ENCODE data around the gene ARID1A. TPM values are rescaled to one million over a fixed set of nuclear protein-coding genes. Genes with fewer than 3 reads are reported as not detected.

Gene ARID1A
- total and polyA plus RNA-seq, 9 of the 15 experiments (the other 6 are each of a cell fraction or from before 2014, with no cell fraction given) = 8.3 to 88.3 (median 22.5) TPM

DNA sequence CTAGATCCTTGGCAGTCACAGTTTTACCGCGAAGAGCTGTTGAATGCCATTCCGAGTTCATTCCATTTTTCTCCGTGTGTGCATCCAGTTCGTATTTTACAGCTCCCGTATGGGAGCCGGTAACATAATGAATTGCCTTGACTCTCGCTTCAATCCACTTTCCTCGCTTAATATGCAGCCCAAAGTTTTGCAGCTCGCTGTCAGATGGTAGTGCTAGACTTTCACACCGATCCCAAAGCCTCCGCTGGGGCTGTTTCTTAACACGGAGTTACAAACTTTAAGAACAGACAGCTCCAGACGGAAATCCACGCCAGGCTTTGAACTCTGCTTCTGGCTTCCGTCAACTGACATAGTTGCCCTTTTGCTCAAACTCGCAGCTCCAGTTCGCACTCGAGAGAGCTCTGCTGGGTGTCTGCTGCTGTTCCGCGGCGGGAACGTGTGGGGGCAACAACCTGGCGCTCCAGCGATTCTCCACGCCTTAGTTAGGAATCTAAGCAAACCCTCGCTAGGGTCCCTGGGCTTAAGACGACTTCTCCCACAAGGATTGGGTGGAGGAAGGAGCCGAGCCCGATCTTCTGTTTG is 3.5 kb upstream of the ARID1A start (continued):
- TF ChIP-seq, protein P1, sequence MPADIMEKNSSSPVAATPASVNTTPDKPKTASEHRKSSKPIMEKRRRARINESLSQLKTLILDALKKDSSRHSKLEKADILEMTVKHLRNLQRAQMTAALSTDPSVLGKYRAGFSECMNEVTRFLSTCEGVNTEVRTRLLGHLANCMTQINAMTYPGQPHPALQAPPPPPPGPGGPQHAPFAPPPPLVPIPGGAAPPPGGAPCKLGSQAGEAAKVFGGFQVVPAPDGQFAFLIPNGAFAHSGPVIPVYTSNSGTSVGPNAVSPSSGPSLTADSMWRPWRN (IDR thresholded peaks at IDR 0.05; ENCODE audit: low read depth) = no peak
- TF ChIP-seq BRF1 (IDR thresholded peaks at IDR 0.05; ENCODE audit: borderline replicate concordance, extremely low read depth, insufficient read length) (no peak), ZNF133 (CRISPR knock-in tag; IDR thresholded peaks at IDR 0.05) (no peak), KLF6 (CRISPR knock-in tag; IDR thresholded peaks at IDR 0.05; ENCODE audit: borderline replicate concordance) (no peak), EP400 (IDR thresholded peaks at IDR 0.05) (peak; percentile 36), MTA3 (IDR thresholded peaks at IDR 0.05; ENCODE audit: borderline replicate concordance) (peak; percentile 91; the same call in 1 of the 2 replicates), TRIM24 (IDR thresholded peaks at IDR 0.05) (peak; percentile 40 to 62; a peak in 3 of 4 replicates), HNRNPH1 (optimal IDR thresholded peaks at IDR 0.05; ENCODE audit: low read depth, low read length) (no peak)
- TF ChIP-seq, protein P2, sequence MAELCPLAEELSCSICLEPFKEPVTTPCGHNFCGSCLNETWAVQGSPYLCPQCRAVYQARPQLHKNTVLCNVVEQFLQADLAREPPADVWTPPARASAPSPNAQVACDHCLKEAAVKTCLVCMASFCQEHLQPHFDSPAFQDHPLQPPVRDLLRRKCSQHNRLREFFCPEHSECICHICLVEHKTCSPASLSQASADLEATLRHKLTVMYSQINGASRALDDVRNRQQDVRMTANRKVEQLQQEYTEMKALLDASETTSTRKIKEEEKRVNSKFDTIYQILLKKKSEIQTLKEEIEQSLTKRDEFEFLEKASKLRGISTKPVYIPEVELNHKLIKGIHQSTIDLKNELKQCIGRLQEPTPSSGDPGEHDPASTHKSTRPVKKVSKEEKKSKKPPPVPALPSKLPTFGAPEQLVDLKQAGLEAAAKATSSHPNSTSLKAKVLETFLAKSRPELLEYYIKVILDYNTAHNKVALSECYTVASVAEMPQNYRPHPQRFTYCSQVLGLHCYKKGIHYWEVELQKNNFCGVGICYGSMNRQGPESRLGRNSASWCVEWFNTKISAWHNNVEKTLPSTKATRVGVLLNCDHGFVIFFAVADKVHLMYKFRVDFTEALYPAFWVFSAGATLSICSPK (IDR thresholded peaks at IDR 0.05; ENCODE audit: borderline replicate concordance) = no peak
- TF ChIP-seq, protein P3, sequence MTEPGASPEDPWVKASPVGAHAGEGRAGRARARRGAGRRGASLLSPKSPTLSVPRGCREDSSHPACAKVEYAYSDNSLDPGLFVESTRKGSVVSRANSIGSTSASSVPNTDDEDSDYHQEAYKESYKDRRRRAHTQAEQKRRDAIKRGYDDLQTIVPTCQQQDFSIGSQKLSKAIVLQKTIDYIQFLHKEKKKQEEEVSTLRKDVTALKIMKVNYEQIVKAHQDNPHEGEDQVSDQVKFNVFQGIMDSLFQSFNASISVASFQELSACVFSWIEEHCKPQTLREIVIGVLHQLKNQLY (CRISPR knock-in tag; conservative IDR thresholded peaks at IDR 0.05) = no peak
- TF ChIP-seq, protein P4, sequence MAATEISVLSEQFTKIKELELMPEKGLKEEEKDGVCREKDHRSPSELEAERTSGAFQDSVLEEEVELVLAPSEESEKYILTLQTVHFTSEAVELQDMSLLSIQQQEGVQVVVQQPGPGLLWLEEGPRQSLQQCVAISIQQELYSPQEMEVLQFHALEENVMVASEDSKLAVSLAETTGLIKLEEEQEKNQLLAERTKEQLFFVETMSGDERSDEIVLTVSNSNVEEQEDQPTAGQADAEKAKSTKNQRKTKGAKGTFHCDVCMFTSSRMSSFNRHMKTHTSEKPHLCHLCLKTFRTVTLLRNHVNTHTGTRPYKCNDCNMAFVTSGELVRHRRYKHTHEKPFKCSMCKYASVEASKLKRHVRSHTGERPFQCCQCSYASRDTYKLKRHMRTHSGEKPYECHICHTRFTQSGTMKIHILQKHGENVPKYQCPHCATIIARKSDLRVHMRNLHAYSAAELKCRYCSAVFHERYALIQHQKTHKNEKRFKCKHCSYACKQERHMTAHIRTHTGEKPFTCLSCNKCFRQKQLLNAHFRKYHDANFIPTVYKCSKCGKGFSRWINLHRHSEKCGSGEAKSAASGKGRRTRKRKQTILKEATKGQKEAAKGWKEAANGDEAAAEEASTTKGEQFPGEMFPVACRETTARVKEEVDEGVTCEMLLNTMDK (IDR thresholded peaks at IDR 0.05; ENCODE audit: borderline replicate concordance, insufficient read depth, low read depth, low read length, poor library complexity, severe bottlenecking) = no peak

Measured in K562 (cell line).